Activated CD8-positive, alpha-beta memory T cell treated with anti-CD3 and anti-CD28 coated beads, Interleukin-2, amount 50 U/mL, for 1 hour (primary cell): ENCODE measurements around the gene SETD7.

Experiments
- DNase-seq: peaks from one replicate; pipeline ENCODE4 v3.0.0-alpha.2; 2020; ENCODE audit errors: extremely low read depth

The SETD7 gene

DNA sequence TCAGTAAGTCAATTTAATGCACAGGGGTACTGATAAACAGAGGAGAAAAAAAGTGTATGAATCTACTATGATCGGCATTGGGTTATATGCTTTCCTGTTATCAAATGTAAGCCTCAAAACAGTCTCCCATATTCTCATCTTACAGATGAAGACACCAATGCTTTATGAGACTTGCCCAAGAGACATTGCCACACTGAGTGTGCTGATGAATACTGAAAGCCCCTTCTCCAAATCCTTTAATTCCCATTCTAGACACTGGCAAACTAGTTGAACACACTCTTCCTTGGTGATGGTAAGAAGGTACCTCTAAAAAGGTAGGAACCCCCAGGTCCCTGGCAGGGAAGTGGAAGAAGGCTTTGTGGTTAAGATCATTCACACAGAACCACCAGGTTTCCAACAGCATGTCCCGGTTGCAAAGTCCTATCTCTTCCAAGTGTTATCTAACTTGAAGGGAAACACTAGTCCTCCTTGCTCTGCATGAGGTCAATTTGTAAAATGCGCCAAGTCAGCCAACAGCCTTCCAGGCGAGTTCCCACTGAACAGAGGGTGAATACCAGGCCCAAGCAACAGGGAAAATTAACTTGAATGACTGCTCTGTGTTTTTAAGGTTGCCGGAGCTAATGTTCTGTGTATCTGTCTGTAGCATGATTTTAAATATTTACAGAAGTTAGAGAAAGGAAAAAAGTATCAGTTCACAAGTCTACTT is 5.1 kb downstream of the SETD7 start:
- no peak for DNase-seq

DNA sequence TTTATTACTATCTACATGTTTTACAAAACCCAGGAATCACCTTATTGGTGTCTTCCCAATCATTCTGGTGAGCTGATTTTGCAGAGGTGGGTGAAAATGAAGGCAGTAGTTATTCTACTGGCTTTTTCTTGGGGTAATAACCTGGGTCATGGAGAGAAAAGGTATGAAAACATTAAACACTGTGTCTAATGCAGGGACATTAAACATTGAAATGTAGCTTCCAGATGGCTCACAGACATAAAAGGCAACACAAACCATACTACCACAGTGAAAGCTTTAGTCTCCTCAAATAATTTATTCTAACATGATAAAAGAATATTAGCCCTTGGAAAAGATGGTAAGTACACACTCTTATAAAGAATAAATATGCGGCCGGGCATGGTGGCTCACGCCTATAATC is 8.0 kb downstream of the SETD7 start:
- no peak for DNase-seq

DNA sequence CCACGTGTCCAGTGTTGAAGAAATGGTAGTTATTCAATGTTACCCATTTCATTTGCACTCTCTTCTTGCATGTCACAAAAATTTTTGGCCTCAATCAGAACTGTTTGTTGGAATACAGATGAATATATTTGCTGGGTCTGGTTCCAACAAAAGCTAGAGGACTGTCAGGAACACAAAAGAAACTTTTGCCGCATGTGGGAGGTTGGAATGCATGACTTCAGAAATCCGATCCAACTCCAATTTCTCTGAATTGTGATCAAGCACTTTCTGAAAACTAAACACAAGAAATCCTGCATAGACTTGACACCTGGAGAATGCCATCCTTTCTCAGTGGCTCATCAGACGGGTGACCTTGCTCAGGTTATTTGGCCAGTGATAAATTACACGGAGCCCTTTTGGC is 15.4 kb downstream of the SETD7 start:
- no peak for DNase-seq

DNA sequence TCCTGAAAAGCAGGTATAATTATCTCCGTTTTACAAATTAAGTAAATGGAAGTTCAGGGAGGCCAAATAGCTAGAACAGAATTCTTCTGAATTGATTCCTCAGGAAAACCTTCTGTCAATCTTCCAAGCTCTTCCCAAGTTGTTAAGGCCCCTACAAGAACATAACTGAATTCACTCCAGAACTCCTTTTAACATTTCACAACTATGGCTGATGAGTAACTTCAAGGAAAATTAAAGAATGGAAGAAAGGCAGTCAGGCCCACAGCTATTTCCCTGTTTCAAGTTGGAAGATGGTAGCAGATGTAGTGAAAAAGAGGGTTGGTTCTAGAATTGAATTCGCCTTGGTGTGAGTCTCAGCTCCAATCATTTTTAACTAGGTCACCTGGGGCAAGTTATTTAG is 15.9 kb downstream of the SETD7 start:
- DNase-seq = no peak

DNA sequence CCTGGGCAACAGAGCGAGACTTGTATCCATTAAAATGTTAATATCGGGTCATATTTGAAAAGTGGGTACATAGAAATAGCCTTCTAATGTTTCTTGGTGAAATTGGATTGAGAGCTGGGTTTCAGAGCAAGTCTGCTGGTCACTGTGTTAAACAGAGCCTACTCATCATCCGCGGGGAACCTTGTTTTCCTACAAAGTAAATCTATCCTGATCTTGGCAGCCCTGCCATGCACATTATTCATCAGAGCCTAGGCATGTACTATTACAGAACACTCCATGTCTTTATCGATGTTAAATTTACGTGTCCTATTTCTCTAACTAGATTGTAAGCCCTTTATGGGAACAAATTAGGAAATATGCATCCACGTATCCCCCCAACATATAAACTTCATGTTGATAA is 18.7 kb downstream of the SETD7 start:
- DNase-seq = no peak

DNA sequence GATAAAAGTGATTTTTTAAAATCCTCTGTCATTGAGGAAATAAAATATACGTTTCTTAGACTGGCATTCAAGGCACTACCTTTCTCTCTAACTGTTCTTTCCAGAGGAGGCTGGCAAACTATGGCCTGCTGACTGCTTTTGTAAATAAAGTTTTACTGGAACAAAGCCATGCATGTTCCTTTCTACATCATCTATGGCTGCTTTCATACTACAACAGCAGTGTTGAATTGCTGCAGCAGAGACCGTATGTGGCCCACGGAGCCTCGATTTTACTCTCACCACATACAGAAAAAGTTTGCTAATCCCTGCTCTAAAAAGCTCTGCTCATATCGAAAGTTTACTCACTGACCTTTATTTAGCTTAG is 20.2 kb downstream of the SETD7 start:
- no peak for DNase-seq

DNA sequence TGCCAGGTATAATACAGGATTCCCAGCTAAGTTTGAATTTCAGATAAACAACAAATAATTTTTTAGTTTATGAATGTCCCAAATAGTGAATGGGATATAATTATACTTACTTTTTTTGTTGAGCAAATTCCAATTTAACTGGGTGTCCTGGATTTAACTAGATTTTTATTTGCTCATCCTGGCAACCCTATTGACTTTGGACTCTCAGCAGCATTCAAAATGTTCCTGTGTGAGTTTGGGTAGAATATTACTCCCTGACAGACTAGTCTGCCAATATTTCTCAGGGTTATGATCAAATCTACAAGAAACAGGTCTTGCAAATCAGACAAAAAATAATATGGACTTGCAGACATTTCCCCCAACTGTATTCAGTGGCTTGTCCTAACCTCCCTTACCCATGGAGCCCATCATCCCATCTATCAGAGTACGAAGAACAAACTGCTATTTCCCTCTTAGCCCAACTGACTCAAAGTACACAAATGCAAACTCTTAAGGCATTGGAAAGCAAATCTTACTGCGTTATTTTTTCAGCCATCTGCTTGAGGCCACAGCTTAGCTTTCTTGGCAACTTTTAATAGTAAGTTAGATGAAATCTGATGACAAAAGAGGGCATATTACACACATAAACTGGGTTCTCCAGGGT is 20.7 kb downstream of the SETD7 start:
- DNase-seq = no peak

DNA sequence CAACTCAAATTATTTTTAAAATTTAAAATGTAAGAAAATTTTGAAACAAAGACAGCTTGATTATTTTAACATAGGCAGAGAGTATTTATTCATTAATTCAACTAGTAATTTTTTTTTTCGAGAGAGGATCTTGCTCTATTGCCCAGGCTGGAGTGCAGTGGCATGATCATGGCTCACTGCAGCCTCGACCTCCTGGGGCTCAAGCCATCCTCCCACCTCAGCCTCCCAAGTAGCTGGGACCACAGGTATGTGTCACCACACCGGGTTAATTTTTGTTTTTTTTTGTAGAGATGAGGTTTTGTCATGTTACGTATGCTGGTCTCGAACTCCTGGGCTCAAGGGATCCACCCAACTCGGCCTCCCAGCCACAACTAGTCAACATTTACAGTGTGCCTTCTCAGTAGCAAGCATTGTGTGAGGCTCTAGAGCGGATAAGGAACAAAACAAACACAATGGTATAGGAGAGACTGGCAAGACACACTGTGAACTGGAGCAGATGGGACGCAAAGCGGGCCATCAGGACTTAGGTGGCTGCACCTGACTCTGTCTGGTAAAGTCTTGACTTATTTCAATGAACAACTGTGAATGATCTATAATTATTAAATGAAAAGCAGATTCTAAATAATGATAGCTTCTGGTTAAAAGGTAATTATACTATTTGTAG is 21.6 kb downstream of the SETD7 start:
- no peak for DNase-seq

DNA sequence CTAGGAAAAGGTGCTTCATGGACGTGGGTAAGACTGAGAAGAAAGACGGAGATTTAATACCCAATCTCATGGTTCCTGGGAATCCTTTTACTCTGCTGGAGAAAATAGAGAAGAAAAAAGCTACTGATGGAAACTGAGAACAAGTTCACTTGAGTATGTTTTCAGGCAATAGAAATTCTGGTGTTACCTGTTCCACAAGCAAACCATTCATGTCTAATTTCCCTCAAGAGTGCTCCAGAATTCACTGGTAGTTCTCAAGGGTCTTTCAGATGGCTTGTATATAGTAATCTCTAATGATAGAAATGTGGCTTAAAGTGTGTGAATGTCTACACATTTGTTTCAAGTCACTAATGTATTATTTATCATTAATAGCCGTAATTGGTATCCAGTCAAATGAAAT is 22.5 kb downstream of the SETD7 start:
- no peak for DNase-seq

DNA sequence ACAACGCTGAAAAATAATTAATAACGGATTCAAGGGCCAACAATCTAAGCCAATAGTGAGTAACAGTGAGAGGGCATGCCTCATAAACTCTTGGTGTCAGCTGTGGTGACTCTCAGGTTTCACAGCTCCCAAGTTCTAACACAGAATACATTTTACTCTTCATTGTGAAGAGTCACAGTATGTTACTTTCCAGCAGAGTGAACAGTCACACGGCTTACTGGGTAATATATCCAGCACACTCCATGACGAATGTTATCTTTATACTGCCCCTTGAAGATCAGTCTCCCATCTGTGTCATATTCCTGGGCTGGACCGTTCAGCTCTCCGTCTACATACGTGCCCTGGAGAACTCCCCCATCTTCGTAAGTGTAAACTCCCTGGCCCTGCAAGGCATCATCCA is 23.1 kb downstream of the SETD7 start:
- DNase-seq = no peak

DNA sequence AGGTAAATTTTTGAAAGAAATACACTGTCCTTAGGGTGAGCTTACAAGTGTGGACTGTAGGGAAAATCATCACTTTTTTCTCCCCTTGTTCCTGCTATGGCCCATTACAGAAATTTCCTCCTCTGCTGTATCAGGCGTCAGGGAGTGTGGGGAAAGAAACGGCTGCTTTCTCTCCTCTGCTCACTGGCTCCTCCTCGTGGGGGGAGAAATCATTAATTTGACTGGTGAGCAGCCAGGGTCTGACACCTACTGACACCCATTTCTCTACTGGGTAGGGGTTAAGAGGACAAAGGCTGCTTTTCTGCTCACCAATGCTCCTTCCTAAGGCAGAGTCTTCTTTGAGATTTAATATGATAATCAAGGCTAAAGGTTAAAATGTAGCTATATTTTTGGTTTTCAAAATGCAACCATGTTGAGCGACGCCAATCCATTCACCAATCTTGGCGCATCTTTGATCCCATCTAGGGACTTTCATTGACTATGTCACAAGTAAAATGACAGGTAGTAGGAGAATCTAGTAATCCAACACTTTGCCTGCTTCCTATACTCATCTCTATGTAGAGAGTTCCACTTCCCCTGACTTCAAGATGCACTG is 25.1 kb downstream of the SETD7 start:
- no peak for DNase-seq

DNA sequence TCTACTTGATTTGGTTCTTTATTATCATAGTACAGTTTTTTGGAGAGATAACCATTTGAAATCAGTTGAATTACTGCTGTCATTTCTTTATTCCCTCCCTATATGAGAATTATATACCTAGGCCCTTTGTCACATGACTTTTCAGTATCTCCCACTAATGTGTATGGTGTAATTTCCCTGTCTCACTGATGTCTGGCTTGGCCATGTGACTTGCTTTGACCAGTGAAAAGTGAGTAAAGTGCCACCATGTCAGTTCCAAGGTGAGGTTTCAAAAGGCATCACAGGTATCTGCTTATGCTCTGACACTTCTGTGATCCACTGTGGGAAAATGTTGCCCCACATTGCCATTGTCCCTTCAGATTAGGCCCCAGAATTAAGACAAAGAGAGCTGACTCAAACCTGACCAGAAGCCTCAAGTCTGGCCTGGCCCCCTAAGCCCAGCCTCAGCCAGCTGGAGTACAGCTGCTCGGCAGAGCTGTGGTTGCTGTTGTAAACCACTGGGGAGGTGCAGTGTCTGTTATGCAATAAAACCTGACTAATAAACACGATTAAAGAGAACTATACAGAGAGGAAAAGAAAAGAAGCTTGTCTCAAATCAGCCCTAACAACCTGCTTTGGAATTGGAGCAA is 27.5 kb downstream of the SETD7 start:
- no peak for DNase-seq

DNA sequence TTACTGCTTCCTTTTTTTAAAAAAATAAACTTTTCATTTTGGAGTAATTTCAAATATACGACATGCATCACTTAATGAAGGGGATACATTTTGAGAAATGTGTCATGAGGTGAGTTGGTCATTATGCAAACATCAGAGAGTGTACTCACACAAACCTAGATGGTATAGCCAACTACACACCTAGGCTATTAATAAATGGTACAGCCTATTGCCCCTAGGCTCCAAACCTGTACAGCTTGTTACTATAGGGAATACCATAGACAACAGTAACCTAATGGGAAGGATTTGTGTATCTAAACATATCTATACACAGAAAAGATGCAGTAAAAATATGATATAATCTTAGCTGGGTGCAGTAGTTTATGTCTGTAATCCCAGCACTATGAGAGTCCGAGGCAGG is 29.1 kb downstream of the SETD7 start:
- no peak for DNase-seq

DNA sequence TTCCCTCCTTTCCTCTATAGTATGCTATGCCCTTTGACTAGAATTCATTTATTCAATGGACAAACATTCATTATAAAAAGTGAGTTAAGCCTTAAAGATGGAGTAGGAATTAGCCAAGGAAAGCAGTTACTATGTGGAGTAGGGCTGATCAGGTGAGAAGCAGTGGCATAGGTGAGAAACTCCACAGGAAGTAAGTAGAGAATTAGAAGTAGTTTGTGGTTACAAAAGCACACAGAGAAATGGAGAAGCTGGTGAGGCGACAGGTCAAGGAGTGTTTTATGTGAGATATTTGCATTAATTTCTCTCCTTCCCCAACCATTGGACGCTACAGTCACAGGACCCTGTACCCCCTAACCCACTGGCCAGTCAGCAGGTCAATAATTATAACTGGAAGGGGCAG is 30.6 kb downstream of the SETD7 start:
- DNase-seq = no peak

DNA sequence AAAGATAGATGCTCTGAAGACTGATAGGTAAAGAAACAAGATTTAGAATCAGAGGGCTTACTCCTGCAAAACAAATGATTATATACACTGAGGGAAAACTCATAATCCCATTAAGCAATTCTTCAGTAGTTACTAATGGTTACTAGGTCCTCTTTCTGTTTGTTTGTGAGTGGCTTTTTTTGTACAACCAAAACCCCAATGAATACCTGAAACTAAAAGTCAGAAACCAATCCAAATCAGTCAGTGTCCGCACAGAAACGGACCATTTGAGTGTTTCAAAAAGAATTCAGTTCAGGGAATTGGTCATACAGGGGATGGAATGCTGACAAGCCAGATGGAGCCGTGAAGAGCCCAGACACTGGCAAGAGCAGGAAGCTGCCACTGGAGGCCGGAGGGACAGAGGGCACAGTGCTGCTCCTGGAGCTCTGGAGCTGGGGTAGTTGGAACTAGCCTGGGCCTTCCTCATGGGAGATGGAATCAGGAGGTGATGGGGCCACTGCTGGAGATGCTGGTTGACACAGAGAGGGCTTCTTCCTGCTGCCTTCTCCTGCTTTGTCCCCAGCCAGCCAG is 31.9 kb downstream of the SETD7 start:
- DNase-seq = no peak

DNA sequence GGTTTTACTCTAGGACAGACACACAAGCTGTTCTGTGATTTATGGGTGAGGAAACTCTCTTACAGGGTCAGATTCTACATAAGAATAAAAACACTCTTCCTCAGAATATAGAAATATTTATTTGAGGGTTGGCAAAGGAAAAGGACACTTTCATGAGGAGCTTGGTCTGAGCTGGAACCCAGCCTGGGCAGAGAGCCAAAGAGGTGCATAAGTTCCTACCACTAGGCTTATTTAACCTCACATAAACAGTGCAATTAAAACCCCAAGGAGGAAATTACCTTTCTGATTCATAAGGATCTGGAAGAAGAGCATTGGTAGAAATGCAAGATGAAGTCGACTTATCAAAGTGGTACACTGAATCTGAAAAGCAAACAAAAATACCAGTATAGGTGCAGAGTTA is 32.9 kb downstream of the SETD7 start:
- DNase-seq = no peak

DNA sequence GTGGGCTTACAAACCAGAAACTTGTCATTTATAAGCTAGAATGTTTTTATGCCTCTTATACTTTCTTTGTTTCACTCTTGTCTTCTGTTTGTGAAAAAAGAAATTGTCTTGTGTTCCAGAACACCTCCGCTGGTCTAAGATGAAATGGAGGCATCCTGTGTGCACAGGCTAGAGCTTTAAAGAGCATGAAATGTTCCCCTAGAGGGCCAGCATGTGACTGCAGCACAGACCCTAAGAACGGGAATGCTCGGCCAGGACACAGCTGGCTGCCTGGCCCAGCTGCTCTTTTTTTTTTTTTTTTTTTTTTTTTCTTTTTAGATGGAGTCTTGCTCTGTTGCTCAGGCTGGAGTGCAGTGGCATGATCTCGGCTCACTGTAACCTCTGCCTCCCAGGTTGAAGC is 33.6 kb downstream of the SETD7 start:
- no peak for DNase-seq

DNA sequence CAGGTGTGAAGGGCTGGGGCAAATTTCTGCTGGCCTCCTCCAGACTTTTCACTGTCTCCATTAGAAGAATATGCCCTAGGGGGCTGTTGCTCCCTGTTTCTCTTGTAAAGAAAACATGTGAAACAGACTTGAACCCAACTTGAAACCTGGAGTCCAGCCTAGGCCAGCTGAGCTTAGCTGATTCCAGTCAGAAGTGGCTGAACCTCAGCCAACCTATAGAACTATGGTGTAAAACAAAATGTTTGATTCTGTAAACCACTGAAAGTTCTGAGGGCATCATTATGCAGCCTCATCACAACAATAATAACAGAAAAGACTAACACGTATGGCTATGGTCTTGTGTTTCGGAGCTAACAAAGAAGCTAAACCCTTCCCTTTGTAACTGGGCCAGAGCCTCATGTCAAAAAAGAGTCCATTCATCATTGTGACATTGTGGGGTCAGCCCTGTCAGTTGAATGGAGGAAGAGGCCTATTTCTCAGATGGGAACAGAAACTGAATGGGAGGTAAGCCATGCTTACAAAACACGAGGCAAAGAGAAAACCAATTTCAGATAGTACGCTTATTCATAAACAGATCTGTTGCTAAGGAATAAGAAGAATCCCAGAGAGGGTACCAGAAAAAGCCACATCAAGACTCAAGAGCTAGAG is 34.1 kb downstream of the SETD7 start:
- no peak for DNase-seq

DNA sequence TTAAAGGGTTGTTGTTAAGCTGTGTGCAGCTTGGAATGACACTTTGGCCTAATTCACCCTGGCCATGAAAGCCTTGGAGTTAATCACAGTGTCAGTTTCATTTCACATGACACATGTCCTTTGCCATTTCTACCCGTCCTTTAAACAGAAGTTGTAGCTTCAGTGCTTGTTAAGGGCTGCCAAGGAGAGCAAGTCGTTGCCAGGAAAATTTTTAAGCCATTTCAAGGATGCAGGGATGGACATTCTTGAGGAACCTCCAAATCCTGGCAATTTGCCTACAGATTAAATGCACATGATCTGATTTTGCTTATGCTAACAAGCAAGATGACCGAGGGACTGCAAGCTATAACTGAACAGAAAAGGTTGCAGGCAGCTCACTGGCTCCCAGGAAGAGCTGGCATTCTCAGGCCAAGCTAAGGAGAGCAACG is 40.5 kb downstream of the SETD7 start:
- DNase-seq = no peak

DNA sequence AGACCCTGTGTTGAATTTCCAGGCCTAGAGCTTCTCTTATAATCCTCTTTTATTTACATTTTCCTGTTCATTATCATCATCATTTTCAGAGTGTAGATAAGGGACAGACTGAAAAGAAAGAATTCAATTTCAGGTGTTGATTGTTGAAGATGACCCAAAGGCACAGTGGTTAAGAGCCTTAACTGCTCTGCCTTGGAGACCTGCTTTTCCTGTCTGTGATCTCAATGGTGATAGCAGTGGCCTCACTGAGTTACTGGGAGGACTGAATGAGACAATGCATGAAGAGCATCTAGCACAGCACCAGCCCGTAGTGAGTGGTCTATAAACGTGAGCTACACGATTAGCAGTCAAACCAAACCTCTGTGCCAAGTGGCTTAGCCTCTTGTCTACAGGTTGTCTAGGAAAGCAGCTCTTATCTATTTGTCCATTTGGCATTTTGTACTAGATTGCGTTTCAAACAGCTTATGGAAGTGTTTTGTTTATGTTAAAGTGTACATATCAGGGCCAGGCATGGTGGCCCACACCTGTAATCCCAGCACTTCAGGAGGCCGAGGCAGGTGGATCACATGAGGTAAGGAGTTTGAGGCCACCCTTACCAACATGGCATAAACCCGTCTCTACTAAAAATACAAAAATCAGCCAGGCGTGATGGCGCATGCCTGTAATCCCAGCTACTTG is 41.5 kb downstream of the SETD7 start:
- no peak for DNase-seq

DNA sequence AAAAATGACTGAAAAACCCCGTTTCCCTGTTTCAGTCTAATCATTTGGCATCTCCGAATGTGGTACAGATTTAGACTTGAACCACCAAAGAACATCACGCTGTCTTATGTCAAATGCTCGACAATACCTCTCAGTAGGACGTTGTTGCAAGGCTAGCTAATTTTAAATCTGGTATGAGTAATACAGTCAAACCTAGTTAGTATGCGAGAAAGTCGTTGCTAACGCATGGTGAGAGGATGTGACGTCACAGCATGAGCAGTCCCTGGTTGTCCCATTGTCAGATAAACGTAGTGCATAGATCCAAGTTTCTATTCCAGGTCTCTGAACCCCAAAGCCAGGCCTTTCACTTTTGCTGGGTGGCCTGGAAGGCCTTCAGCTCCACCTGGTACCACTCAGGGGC is 44.7 kb downstream of the SETD7 start:
- DNase-seq = no peak
